Erythroblast (primary cell): ENCODE measurements around the gene TBX20.

ENCODE experiments used
- GATA1 ChIP-seq: IDR thresholded peaks from 2 replicates; pipeline ENCODE4 v1.6.1; 2011; ENCODE audit warnings: low read depth, mild to moderate bottlenecking, control low read depth, low read length, moderate library complexity
- POLR2A ChIP-seq: IDR thresholded peaks from 2 replicates; pipeline ENCODE4 v1.6.1; 2011; ENCODE audit warnings: mild to moderate bottlenecking, low read length

DNA sequence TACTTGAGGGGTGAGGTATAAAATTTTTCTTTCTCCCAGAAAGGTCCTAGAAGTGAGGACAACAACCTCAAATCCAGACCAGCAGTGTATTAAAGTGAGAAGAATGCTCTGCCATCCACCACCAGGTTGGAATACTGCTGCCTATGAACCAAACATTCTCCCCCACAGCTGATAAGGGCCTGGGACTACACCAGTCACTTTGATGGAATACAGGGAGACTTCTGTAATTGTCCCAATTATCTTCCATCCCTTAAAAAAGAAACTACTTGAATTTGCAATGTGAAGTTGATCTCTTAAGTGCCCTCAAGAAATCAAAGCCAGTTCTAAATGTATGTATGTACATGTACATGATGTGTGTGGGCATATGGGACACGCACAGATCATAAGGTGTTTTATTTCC is 3.0 kb downstream of the TBX20 start:
- TF ChIP-seq POLR2A (no peak), GATA1 (no peak)
